Duodenal mucosa (tissue), 2 donors: Measurements from ENCODE around the gene SCAI.
"Not testable (repeated sequence)": the region's sequence is repeated elsewhere in the genome, so short reads cannot be mapped to it uniquely, and the experiment has no call there.

ENCODE experiments used
- H3K27ac ChIP-seq: one replicate; pipeline ENCODE4 v1.7.0; 2013; ENCODE audit warnings: low read depth, low read length
- H3K27me3 ChIP-seq, 2 donors: one replicate each; pipeline ENCODE4 v1.7.0; 2013; ENCODE audit warnings: low read length in 2 of 2, control low read depth in 1 of 2; ENCODE audit not compliant: insufficient read depth in 2 of 2, control insufficient read depth in 1 of 2
- H3K36me3 ChIP-seq, 2 donors: one replicate each; pipeline ENCODE4 v1.7.0; 2013; ENCODE audit warnings: low read length in 2 of 2, control low read depth in 1 of 2; ENCODE audit not compliant: insufficient read depth in 2 of 2, control insufficient read depth in 1 of 2
- H3K4me1 ChIP-seq, 2 donors: one replicate each; pipeline ENCODE4 v1.7.0; 2013; ENCODE audit warnings: low read length in 2 of 2, control low read depth in 1 of 2; ENCODE audit not compliant: insufficient read depth in 2 of 2, control insufficient read depth in 1 of 2
- H3K4me3 ChIP-seq, 2 donors: one replicate each; pipeline ENCODE4 v1.7.0; 2013; ENCODE audit warnings: low read length in 2 of 2, low read depth in 1 of 2
- H3K9ac ChIP-seq, 2 donors: one replicate each; pipeline ENCODE4 v1.7.0; 2013; ENCODE audit warnings: low read length in 2 of 2, low read depth in 1 of 2
- H3K9me3 ChIP-seq, 2 donors: one replicate each; pipeline ENCODE4 v1.7.0; 2013; ENCODE audit warnings: low read length in 2 of 2, control low read depth in 1 of 2; ENCODE audit not compliant: control insufficient read depth in 1 of 2

The SCAI gene

DNA sequence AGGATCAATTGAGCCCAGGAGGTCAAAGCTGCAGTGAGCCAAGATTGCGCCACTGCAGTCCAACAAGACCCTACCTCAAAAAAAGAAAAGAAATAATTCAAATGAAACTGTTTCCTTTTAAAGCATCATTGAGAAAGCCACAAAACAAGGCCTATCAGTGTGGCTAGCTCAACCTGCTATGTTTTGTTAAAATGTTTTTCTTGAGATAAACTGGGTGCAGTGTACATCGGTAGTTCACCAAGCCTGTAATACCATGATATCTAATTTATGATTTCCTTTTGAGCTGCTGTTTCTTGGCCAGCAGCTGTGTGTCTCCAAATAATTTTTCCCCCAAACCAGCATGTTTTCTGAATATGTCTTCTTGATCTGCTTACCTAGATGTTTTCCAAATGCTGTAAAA is 105.2 kb downstream of the SCAI start:
- Histone ChIP-seq H3K4me1 (no peaks in the 10 kb centered on the region), H3K9me3 (no peaks in the 10 kb centered on the region), H3K36me3 (no peaks in the 10 kb centered on the region), H3K27me3 (no peaks in the 10 kb centered on the region), H3K4me3 (no peak overlapping the region), H3K9ac (no peak overlapping the region), H3K27ac (no peak overlapping the region)

DNA sequence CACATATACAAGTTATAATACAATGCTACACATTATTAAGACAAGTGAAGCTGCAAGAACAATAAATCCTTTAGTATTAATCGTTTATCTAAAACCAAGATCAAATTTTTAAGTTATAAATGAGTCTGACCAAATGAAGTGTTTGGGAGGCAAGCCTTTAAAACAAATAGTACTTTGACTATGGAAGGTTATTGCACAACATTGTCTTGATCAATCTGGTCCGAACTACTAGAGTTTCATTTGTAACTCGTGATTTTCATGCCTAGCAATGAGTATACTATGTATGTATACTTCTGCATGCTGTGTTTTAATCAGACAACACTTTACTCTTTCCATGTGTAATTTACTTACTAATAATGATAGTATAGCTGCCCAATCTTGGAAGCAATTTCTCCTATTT is 115.3 kb downstream of the SCAI start:
- no peak overlapping the region for H3K4me3 ChIP-seq
- H3K27me3 ChIP-seq: no peaks in the 10 kb centered on the region
- H3K36me3 ChIP-seq: peaks cover 0 to 4% of the 10 kb centered on the region in 2 donors
- no peaks in the 10 kb centered on the region for H3K9me3 ChIP-seq
- no peaks in the 10 kb centered on the region for H3K4me1 ChIP-seq
- H3K27ac ChIP-seq: no peak overlapping the region
- no peak overlapping the region for H3K9ac ChIP-seq

DNA sequence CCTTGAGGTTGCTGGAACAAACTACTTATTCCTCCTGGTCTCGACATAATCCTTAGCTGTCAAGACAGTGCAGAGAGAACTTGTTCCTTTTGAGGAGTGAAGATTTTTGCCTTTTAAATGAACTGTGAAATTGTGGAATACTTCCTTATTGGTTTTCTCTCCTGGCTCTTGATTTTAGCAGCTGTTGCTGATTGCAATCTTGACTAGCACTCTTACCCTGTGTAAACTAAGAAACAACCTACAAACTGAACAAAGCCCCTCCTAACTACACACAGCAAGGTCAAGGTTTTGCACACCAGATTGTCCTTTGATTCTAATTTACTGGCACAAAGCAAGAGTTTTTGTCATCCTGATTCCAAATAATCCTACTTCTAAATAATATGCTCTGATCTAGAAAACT is 118.4 kb downstream of the SCAI start:
- no peaks in the 10 kb centered on the region for H3K9me3 ChIP-seq
- peaks cover 0 to 4% of the 10 kb centered on the region in 2 donors for H3K36me3 ChIP-seq
- H3K27ac ChIP-seq: no peak overlapping the region
- H3K4me1 ChIP-seq: no peaks in the 10 kb centered on the region
- no peak overlapping the region for H3K9ac ChIP-seq
- no peak overlapping the region for H3K4me3 ChIP-seq
- H3K27me3 ChIP-seq: no peaks in the 10 kb centered on the region

DNA sequence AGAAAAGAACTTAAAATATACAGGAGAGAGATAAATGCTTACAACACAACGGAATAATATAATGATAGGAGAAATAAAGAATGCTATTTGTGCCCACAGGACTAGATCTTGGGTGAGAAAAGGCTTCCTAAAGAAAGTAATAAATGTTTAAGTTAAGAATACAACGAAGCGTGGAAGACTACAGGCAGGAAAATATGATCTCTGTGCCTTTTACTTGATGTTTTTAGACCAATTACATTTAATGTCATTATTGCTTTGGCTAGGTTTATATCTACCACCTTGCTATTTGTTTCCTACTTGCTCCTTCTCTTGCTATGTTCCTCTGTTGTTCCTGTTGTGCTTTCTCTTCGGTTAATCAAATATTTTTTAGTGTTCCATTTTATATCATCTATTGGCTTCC is 122.3 kb downstream of the SCAI start:
- Histone ChIP-seq H3K9ac (no peak overlapping the region), H3K4me3 (no peak overlapping the region), H3K9me3 (no peaks in the 10 kb centered on the region), H3K4me1 (no peaks in the 10 kb centered on the region), H3K27ac (no peak overlapping the region), H3K27me3 (no peaks in the 10 kb centered on the region), H3K36me3 (peaks cover 0 to 4% of the 10 kb centered on the region in 2 donors)

DNA sequence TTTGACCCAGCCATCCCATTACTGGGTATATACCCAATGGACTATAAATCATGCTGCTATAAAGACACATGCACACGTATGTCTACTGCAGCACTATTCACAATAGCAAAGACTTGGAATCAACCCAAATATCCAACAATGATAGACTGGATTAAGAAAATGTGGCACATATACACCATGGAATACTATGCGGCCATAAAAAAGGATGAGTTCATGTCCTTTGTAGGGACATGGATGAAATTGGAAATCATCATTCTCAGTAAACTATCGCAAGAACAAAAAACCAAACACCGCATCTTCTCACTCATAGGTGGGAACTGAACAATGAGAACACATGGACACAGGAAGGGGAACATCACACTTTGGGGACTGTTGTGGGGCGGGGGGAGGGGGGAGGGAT is 127.7 kb downstream of the SCAI start:
- H3K4me3 ChIP-seq, H3K4me1 ChIP-seq, H3K9me3 ChIP-seq, H3K27ac ChIP-seq, H3K36me3 ChIP-seq, H3K27me3 ChIP-seq, H3K9ac ChIP-seq: not testable (repeated sequence)

DNA sequence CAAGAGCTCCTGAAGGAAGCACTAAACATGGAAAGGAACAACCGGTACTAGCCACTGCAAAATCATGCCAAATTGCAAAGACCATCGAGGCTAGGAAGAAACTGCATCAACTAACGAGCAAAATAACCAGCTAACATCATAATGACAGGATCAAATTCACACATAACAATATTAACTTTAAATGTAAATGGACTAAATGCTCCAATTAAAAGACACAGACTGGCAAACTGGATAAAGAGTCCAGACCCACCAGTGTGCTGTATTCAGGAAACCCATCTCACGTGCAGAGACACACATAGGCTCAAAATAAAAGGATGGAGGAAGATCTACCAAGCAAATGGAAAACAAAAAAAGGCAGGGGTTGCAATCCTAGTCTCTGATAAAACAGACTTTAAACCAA is 131.3 kb downstream of the SCAI start:
- not testable (repeated sequence) for H3K4me3 ChIP-seq, H3K4me1 ChIP-seq, H3K9ac ChIP-seq, H3K9me3 ChIP-seq, H3K27me3 ChIP-seq, H3K36me3 ChIP-seq, H3K27ac ChIP-seq

DNA sequence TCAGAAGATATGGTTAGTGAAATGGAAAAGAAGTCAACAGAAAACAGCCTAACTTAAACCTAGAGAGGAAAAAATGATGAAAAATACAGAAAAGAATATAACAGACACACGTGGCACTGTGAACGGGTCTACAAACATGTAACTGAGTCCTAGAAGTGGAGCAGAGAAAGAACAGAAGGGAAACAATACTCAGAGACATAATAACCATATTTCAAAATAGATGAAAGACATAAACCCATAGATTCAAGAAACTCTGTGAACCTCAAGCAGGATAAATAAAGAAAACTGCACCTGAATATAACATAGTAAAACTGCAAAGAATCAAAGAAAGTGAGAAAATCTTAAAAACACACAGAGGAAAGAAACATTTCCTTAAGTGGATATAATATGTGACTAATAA is 134.7 kb downstream of the SCAI start:
- Histone ChIP-seq H3K9me3 (no peaks in the 10 kb centered on the region), H3K27me3 (no peaks in the 10 kb centered on the region), H3K36me3 (no peaks in the 10 kb centered on the region), H3K9ac (no peak overlapping the region), H3K4me3 (no peak overlapping the region), H3K27ac (no peak overlapping the region), H3K4me1 (no peaks in the 10 kb centered on the region)

DNA sequence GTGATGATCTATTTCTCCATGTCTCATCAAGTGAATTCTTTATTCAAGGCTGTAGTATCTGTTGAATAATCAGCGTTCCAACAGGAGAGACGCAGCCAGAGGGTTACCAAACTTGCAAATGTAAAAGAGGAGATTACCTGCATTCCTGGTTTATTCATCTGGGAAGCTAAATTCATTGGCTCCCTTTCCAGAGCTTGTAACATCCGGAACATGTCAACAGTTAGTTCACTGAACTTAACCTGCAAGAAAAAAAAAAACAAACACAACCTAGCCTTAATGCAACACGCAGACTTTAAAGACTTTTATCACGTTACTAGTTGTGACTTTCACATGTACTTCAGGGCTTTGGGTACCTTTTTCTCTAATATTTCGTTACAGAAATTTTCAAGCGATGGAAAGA is 140.0 kb downstream of the SCAI start:
- Histone ChIP-seq H3K9me3 (no peaks in the 10 kb centered on the region), H3K36me3 (peaks cover 0 to 5% of the 10 kb centered on the region in 2 donors), H3K9ac (no peak overlapping the region), H3K27ac (no peak overlapping the region), H3K4me3 (no peak overlapping the region), H3K27me3 (no peaks in the 10 kb centered on the region), H3K4me1 (no peaks in the 10 kb centered on the region)

DNA sequence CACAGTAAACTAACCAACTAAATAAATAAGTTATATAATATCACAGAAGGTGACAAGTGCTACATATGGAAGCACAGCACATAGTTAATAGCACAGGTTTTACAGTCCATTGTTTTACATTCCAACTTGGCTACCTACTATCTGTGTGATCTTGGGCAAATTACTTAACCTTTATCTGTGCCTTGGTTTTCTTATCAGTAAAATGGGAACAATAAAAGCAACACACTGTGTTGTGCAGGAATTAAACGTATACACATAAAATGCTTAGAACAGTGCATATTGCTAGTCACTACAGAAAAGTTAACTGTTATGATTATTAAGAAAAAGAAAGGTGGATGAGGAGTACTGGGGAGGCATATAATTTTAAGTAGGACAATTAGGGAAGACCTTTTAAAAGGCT is 159.6 kb downstream of the SCAI start:
- H3K36me3 ChIP-seq: peaks cover 3 to 8% of the 10 kb centered on the region in 2 donors
- H3K4me3 ChIP-seq: no peak overlapping the region
- H3K27ac ChIP-seq: no peak overlapping the region
- no peaks in the 10 kb centered on the region for H3K9me3 ChIP-seq
- H3K9ac ChIP-seq: no peak overlapping the region
- no peaks in the 10 kb centered on the region for H3K27me3 ChIP-seq
- H3K4me1 ChIP-seq: no peaks in the 10 kb centered on the region

DNA sequence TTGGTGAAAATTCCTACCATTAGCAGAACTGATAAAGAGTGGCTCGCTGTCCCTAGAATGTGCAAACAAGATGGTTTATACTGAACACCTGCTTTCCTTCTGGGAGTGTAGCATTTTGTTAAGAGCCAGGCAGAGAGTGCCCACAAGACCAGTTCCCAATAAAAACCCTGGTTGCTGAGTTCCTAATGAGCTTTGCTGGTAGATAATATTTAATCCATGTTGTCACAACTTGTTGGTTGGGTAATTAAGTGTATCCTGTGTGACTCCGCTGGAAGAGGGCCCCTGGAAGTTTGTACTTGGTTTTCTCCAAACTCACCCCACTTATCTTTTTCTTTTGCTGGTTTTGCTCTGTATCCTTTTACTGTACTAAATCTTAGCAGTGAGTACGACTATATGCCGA is 162.9 kb downstream of the SCAI start:
- peaks cover 7 to 8% of the 10 kb centered on the region in 2 donors for H3K36me3 ChIP-seq
- no peaks in the 10 kb centered on the region for H3K4me1 ChIP-seq
- no peak overlapping the region for H3K4me3 ChIP-seq
- no peak overlapping the region for H3K9ac ChIP-seq
- no peak overlapping the region for H3K27ac ChIP-seq
- H3K9me3 ChIP-seq: no peaks in the 10 kb centered on the region
- no peaks in the 10 kb centered on the region for H3K27me3 ChIP-seq

DNA sequence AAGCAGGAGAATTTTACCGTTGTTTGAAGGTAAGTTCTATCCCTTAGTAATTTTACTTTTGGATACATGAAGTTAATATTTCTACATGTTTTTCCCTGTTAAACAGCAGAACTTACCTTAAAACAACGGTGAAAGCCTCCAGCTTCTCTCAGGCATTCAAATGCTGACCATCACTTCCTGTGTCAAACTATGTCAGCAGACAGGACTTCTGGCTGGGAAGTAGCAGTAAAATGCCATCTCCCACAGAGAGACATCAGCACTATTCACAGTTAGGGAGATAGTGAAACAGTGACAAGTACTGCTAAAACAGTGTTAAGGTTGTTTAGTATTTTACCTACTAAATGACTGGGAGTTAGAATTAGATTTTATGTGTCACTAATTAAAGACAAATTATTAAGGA is 168.2 kb downstream of the SCAI start:
- Histone ChIP-seq H3K27ac (no peak overlapping the region), H3K9ac (no peak overlapping the region), H3K36me3 (peaks cover 0 to 13% of the 10 kb centered on the region in 2 donors), H3K4me3 (no peak overlapping the region), H3K9me3 (no peaks in the 10 kb centered on the region), H3K4me1 (no peaks in the 10 kb centered on the region), H3K27me3 (no peaks in the 10 kb centered on the region)
